ENCODE data around the gene LGALSL.

DNA sequence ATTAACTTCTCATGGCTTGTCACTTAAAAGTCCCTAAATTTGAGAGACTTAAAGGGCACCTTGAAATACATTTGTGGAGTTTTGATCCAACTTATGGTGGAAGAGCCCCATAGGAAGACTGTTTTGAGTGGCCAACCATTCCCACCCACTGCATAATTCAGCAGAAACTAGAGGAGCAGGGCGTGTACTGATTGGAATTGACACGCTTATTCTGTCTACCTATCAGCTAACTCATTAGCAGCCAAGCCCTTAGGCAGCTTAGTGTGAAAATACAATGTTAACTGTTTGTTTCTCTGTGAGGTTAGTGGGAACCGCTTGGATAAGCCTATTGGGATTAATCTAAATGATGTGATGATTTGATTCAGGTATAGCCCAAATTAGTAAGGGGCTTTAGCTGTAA lies 6.4 kb downstream of the LGALSL start:
- TF ChIP-seq, protein P1, sequence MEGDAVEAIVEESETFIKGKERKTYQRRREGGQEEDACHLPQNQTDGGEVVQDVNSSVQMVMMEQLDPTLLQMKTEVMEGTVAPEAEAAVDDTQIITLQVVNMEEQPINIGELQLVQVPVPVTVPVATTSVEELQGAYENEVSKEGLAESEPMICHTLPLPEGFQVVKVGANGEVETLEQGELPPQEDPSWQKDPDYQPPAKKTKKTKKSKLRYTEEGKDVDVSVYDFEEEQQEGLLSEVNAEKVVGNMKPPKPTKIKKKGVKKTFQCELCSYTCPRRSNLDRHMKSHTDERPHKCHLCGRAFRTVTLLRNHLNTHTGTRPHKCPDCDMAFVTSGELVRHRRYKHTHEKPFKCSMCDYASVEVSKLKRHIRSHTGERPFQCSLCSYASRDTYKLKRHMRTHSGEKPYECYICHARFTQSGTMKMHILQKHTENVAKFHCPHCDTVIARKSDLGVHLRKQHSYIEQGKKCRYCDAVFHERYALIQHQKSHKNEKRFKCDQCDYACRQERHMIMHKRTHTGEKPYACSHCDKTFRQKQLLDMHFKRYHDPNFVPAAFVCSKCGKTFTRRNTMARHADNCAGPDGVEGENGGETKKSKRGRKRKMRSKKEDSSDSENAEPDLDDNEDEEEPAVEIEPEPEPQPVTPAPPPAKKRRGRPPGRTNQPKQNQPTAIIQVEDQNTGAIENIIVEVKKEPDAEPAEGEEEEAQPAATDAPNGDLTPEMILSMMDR (IDR thresholded peaks at IDR 0.05; ENCODE audit: low read length): no peak
- no peak for TF ChIP-seq EZH2phosphoT487 (IDR thresholded peaks at IDR 0.05; ENCODE audit: low read length)
- TF ChIP-seq EZH2 (optimal IDR thresholded peaks at IDR 0.05; ENCODE audit: low read depth, low read length): no peak
